A549 (cell line): ENCODE measurements around the gene UMODL1. TPM values are rescaled to one million over a fixed set of nuclear protein-coding genes. Genes with fewer than 3 reads are reported as not detected.

Experiments
- ATAC-seq, 2 experiments: fragments of 200-7000 bp in 1 of 2; fragments of >200 bp in 1 of 2; cut with Nextera tagmentation in 1 of 2; cut with Tn5 transposase in 1 of 2; 3 replicates each; pipeline versions ENCODE4 v1.8.0 to v1.9.1; 2018 to 2020; ENCODE audit warnings: mild to moderate bottlenecking in 1 of 2, moderate library complexity in 1 of 2
- CTCF ChIA-PET: fragments of 300-600 bp; sonication (Branson Sonifier 250); formaldehyde crosslinking; extraction: SDS; loops from one replicate; lab custom pipeline; 2021; ENCODE audit warnings: antibody characterized with exemption, inconsistent platforms; lab: Yijun Ruan, JAX
- POLR2A ChIA-PET: fragments of 350-600 bp; formaldehyde crosslinking; extraction: SDS; loops from one replicate; lab custom pipeline; 2021; ENCODE audit warnings: antibody characterized with exemption, inconsistent platforms; lab: Yijun Ruan, JAX
- DNase-seq, 2 experiments: peaks; one replicate each; pipeline versions ENCODE4 v3.0.0 to v3.0.0-alpha.2; 2011 to 2016; ENCODE audit warnings: low read depth in 1 of 2, low spot score in 1 of 2
- FAIRE-seq: peaks from 2 replicates; lab custom pipeline; 2011; peaks lifted over from hg19 to GRCh38; lab: Jason Lieb, UNC
- H3K27ac ChIP-seq, 2 experiments: fragments of >200 bp; sonication (Bioruptor Twin); formaldehyde crosslinking; 3 replicates each; pipeline ENCODE4 v1.5.1; 2016 to 2017
- H3K4me1 ChIP-seq: fragments of >200 bp; sonication (Bioruptor Twin); formaldehyde crosslinking; 3 replicates; pipeline ENCODE4 v1.6.1; 2016
- H3K4me2 ChIP-seq: fragments of >200 bp; sonication (Bioruptor Twin); formaldehyde crosslinking; 3 replicates; pipeline ENCODE4 v1.6.1; 2016
- H3K4me3 ChIP-seq: fragments of >200 bp; sonication (Bioruptor Twin); formaldehyde crosslinking; 3 replicates; pipeline ENCODE4 v1.5.1; 2016
- H3K9me3 ChIP-seq: fragments of >200 bp; sonication (Bioruptor Twin); formaldehyde crosslinking; 3 replicates; pipeline ENCODE4 v1.6.1; 2016
- CEBPB ChIP-seq, 2 experiments: fragments of >200 bp in 1 of 2; sonication (Bioruptor Twin) in 1 of 2; formaldehyde crosslinking in 1 of 2; IDR thresholded peaks; 2 replicates each; pipeline ENCODE4 v1.6.1; 2012 to 2016
- EHF ChIP-seq: fragments of 250-450 bp; sonication (Bioruptor Pico); IDR thresholded peaks from 2 replicates; pipeline ENCODE4 v1.5.0; 2020; ENCODE audit warnings: mild to moderate bottlenecking
- FOSL2 ChIP-seq, 2 experiments: fragments of 450-650 bp in 1 of 2; fragments of >200 bp in 1 of 2; sonication (Bioruptor Twin) in 1 of 2; formaldehyde crosslinking; IDR thresholded peaks; 2 replicates each; pipeline versions ENCODE4 v1.5.0 to v1.6.1; 2016 to 2020; ENCODE audit warnings: mild to moderate bottlenecking in 1 of 2, moderate library complexity in 1 of 2
- HOXA7 ChIP-seq: fragments of 250-450 bp; sonication (Bioruptor Pico); IDR thresholded peaks from 2 replicates; pipeline ENCODE4 v1.5.0; 2020; ENCODE audit warnings: mild to moderate bottlenecking, moderate library complexity
- HOXB13 ChIP-seq: fragments of 250-450 bp; sonication (Bioruptor Pico); IDR thresholded peaks from 2 replicates; pipeline ENCODE4 v1.5.0; 2020; ENCODE audit warnings: low read depth, mild to moderate bottlenecking, moderate library complexity
- MAFK ChIP-seq: fragments of 450-650 bp; IDR thresholded peaks from 2 replicates; pipeline ENCODE4 v1.6.1; 2014; ENCODE audit not compliant: partially characterized antibody
- NFE2L2 ChIP-seq: fragments of 150-350 bp; conservative IDR thresholded peaks from 2 replicates; pipeline ENCODE4 v1.6.1; 2014; ENCODE audit warnings: low read length
- PHF8 ChIP-seq: fragments of 200-600 bp; sonication (generic); IDR thresholded peaks from 2 replicates; pipeline ENCODE4 v1.6.1; 2016; ENCODE audit warnings: low read depth, mild to moderate bottlenecking, antibody characterized with exemption, moderate library complexity, borderline replicate concordance
- RAD21 ChIP-seq, 2 experiments: fragments of >200 bp in 1 of 2; sonication (Bioruptor Twin) in 1 of 2; formaldehyde crosslinking in 1 of 2; IDR thresholded peaks in 1 of 2; conservative IDR thresholded peaks in 1 of 2; 2 replicates in 1 of 2; 3 replicates in 1 of 2; pipeline ENCODE4 v1.6.1; 2012 to 2018; ENCODE audit warnings: inconsistent platforms in 1 of 2
- SMC3 ChIP-seq: fragments of >200 bp; sonication (Bioruptor Twin); formaldehyde crosslinking; IDR thresholded peaks from 3 replicates; pipeline ENCODE4 v1.6.1; 2018; ENCODE audit warnings: inconsistent platforms
- ZC3H11A ChIP-seq: fragments of 450-650 bp; IDR thresholded peaks from 2 replicates; pipeline ENCODE4 v1.6.1; 2014; ENCODE audit warnings: antibody characterized with exemption, mild to moderate bottlenecking
- WGBS: methylation state at CpG from one replicate; pipeline ENCODE4 v1.1.6; 2017; ENCODE audit errors: missing lambda C conversion rate; 5-methylcytosine and 5-hydroxymethylcytosine counted together
- polyA plus RNA-seq, 4 experiments: library from polyadenylated mRNA; depleted of rRNA in 3 of 4; stranded (reverse); fragments of >200 nt; fragmentation: RNase III in 1 of 4; extraction: RNeasy Plus Mini Kit Qiagen cat#74134 plus additional on column Dnase treatment in 1 of 4; gene quantifications; 2 replicates in 3 of 4; 3 replicates in 1 of 4; pipeline ENCODE4 v1.2.3, GENCODE V29; 2011 to 2017
- TF ChIP-seq, protein P1 (sequence below): fragments of >200 bp; sonication (Bioruptor Twin); formaldehyde crosslinking; IDR thresholded peaks from 3 replicates; pipeline ENCODE4 v1.6.1; 2016
- TF ChIP-seq, protein P2 (sequence below): fragments of 450-650 bp; IDR thresholded peaks from 2 replicates; pipeline ENCODE4 v1.6.1; 2014; ENCODE audit warnings: antibody characterized with exemption
- TF ChIP-seq, protein P3 (sequence below): fragments of 150-350 bp; IDR thresholded peaks from 2 replicates; pipeline ENCODE4 v1.6.1; 2014; ENCODE audit warnings: low read depth, mild to moderate bottlenecking, low read length
- TF ChIP-seq, protein P4 (sequence below): fragments of >200 bp; sonication (Bioruptor Twin); formaldehyde crosslinking; IDR thresholded peaks from 2 replicates; pipeline ENCODE4 v1.6.1; 2016
- TF ChIP-seq, protein P5 (sequence below): IDR thresholded peaks from 2 replicates; pipeline ENCODE4 v1.6.1; 2012; ENCODE audit warnings: low read depth, borderline replicate concordance
- TF ChIP-seq, protein P6 (sequence below): fragments of 200-600 bp; sonication (generic); IDR thresholded peaks from 2 replicates; pipeline ENCODE4 v1.6.1; 2016; ENCODE audit warnings: antibody characterized with exemption, mild to moderate bottlenecking, moderate library complexity
- TF ChIP-seq, protein P7 (sequence below): fragments of 250-450 bp; sonication (Bioruptor Pico); IDR thresholded peaks from 2 replicates; pipeline ENCODE4 v1.5.0; 2020; ENCODE audit warnings: low read depth, mild to moderate bottlenecking, moderate library complexity

Gene UMODL1
- polyA plus RNA-seq, 2 of the 4 experiments (the other 2 are of a cell fraction): not detected

DNA sequence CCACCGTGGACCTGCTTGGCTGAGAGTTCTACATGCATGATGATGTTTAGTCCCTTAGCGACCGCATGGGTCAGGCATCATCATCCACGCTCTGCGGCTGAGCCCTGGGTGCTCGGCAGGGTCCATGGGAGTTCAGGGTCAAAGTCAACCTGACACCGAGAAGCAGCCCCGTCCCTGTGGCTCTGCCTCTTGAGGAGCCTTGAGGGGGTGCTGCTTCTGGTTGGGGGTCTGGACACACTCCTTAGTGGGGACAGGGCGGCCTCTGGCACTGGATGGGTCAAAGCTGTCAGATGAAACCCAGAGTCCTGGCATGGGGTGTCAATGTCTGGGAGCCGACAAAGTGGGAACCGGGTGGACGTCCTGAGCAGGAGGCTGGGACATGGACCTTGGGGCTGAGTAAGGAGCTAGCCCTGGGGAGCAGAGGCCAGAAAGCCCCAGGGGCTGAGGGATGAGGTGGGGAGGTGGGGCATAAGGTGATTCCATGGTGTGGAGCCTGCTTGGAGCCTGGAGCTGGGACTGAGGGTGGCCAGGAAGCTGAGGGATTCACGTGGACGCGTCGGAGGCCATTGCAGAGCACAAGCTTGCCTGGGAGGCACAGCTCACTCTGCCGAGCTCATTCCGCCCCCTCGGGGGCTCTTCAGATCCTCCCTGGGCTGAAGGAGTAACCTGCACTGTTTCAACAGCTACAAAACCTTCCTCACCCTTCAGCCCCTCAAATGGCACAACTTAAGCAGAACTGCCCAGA lies 53.9 kb downstream of the UMODL1 start:
- Histone ChIP-seq H3K4me3 (no peak overlapping the region), H3K4me1 (0 out of 3 replicates have a peak, but pooled peaks cover 3% of the 10 kb centered on the region), H3K9me3 (no peaks in the 10 kb centered on the region), H3K4me2 (no peak overlapping the region), H3K27ac (no peak overlapping the region)
- DNase-seq: no peak
- TF ChIP-seq EHF (CRISPR knock-in tag) (no peak), CEBPB (IDR thresholded peaks at IDR 0.05) (no peak), HOXB13 (no peak), NFE2L2 (no peak), MAFK (no peak), FOSL2 (IDR thresholded peaks at IDR 0.05) (no peak), FOSL2 (CRISPR knock-in tag; IDR thresholded peaks at IDR 0.05) (no peak), SMC3 (no peak), HOXA7 (CRISPR knock-in tag) (no peak), ZC3H11A (no peak), PHF8 (no peak), RAD21 (conservative IDR thresholded peaks at IDR 0.05 in 1 of 2, IDR thresholded peaks at IDR 0.05 in 1 of 2) (no peak)
- TF ChIP-seq, protein P1, sequence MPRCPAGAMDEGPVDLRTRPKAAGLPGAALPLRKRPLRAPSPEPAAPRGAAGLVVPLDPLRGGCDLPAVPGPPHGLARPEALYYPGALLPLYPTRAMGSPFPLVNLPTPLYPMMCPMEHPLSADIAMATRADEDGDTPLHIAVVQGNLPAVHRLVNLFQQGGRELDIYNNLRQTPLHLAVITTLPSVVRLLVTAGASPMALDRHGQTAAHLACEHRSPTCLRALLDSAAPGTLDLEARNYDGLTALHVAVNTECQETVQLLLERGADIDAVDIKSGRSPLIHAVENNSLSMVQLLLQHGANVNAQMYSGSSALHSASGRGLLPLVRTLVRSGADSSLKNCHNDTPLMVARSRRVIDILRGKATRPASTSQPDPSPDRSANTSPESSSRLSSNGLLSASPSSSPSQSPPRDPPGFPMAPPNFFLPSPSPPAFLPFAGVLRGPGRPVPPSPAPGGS: no peak
- TF ChIP-seq, protein P2, sequence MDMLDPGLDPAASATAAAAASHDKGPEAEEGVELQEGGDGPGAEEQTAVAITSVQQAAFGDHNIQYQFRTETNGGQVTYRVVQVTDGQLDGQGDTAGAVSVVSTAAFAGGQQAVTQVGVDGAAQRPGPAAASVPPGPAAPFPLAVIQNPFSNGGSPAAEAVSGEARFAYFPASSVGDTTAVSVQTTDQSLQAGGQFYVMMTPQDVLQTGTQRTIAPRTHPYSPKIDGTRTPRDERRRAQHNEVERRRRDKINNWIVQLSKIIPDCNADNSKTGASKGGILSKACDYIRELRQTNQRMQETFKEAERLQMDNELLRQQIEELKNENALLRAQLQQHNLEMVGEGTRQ: no peak
- TF ChIP-seq, protein P3, sequence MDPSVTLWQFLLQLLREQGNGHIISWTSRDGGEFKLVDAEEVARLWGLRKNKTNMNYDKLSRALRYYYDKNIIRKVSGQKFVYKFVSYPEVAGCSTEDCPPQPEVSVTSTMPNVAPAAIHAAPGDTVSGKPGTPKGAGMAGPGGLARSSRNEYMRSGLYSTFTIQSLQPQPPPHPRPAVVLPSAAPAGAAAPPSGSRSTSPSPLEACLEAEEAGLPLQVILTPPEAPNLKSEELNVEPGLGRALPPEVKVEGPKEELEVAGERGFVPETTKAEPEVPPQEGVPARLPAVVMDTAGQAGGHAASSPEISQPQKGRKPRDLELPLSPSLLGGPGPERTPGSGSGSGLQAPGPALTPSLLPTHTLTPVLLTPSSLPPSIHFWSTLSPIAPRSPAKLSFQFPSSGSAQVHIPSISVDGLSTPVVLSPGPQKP: no peak
- TF ChIP-seq, protein P4, sequence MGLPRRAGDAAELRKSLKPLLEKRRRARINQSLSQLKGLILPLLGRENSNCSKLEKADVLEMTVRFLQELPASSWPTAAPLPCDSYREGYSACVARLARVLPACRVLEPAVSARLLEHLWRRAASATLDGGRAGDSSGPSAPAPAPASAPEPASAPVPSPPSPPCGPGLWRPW: no peak
- TF ChIP-seq, protein P5, sequence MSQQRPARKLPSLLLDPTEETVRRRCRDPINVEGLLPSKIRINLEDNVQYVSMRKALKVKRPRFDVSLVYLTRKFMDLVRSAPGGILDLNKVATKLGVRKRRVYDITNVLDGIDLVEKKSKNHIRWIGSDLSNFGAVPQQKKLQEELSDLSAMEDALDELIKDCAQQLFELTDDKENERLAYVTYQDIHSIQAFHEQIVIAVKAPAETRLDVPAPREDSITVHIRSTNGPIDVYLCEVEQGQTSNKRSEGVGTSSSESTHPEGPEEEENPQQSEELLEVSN: no peak
- TF ChIP-seq, protein P6, sequence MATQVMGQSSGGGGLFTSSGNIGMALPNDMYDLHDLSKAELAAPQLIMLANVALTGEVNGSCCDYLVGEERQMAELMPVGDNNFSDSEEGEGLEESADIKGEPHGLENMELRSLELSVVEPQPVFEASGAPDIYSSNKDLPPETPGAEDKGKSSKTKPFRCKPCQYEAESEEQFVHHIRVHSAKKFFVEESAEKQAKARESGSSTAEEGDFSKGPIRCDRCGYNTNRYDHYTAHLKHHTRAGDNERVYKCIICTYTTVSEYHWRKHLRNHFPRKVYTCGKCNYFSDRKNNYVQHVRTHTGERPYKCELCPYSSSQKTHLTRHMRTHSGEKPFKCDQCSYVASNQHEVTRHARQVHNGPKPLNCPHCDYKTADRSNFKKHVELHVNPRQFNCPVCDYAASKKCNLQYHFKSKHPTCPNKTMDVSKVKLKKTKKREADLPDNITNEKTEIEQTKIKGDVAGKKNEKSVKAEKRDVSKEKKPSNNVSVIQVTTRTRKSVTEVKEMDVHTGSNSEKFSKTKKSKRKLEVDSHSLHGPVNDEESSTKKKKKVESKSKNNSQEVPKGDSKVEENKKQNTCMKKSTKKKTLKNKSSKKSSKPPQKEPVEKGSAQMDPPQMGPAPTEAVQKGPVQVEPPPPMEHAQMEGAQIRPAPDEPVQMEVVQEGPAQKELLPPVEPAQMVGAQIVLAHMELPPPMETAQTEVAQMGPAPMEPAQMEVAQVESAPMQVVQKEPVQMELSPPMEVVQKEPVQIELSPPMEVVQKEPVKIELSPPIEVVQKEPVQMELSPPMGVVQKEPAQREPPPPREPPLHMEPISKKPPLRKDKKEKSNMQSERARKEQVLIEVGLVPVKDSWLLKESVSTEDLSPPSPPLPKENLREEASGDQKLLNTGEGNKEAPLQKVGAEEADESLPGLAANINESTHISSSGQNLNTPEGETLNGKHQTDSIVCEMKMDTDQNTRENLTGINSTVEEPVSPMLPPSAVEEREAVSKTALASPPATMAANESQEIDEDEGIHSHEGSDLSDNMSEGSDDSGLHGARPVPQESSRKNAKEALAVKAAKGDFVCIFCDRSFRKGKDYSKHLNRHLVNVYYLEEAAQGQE: no peak
- TF ChIP-seq, protein P7, sequence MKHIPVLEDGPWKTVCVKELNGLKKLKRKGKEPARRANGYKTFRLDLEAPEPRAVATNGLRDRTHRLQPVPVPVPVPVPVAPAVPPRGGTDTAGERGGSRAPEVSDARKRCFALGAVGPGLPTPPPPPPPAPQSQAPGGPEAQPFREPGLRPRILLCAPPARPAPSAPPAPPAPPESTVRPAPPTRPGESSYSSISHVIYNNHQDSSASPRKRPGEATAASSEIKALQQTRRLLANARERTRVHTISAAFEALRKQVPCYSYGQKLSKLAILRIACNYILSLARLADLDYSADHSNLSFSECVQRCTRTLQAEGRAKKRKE (CRISPR knock-in tag): no peak
- no peak for ATAC-seq
- CTCF ChIA-PET: interaction anchor here (0.7 to 6.1 kb wide), 3 partner anchors 9 to 20 kb away, joined by 3 to 45 read pairs (median 6); no protein-coding TSS in a partner anchor
- 77% methylated on average over 12 of the region's 19 CpGs for WGBS
- POLR2A ChIA-PET: no interaction called here
- FAIRE-seq: no peak
